PC-3 (cell line): ENCODE data around the gene IFT122.

Experiments
- CTCF ChIP-seq: fragments of 300-600 bp; sonication (generic); conservative IDR thresholded peaks from 2 replicates; pipeline ENCODE4 v1.5.1; 2017; ENCODE audit warnings: antibody characterized with exemption, low read depth, mild to moderate bottlenecking, low read length
- EZH2 ChIP-seq: fragments of 300-600 bp; sonication (generic); IDR thresholded peaks from one replicate; pipeline ENCODE4 v1.6.1; 2017; ENCODE audit warnings: antibody characterized with exemption, mild to moderate bottlenecking, low read length; ENCODE audit not compliant: unreplicated experiment
- EZH2phosphoT487 ChIP-seq: fragments of 300-600 bp; sonication (generic); IDR thresholded peaks from 2 replicates; pipeline ENCODE4 v1.6.1; 2018; ENCODE audit warnings: mild to moderate bottlenecking, antibody characterized with exemption, low read length, borderline replicate concordance

GRCh38 chr3:129487183-129487867 lies 47.3 kb downstream of the IFT122 start:
- TF ChIP-seq CTCF, result no peak
- no peak for TF ChIP-seq EZH2
- TF ChIP-seq EZH2phosphoT487, result no peak
